WTC11 (cell line): ENCODE results near the gene ST6GALNAC3.

ENCODE experiments used
- CBFB ChIP-seq: sonication (generic); formaldehyde crosslinking; IDR thresholded peaks from 2 replicates; pipeline ENCODE4 v1.8.1; 2022; ENCODE audit warnings: mild to moderate bottlenecking, low read depth, missing genetic modification reagents
- CREB1 ChIP-seq: sonication (generic); formaldehyde crosslinking; IDR thresholded peaks from 2 replicates; pipeline ENCODE4 v1.8.0; 2023; ENCODE audit warnings: mild to moderate bottlenecking, missing genetic modification reagents
- ZNF138 ChIP-seq: sonication (generic); formaldehyde crosslinking; conservative IDR thresholded peaks from 2 replicates; pipeline ENCODE4 v1.8.1; 2022; ENCODE audit warnings: mild to moderate bottlenecking, moderate library complexity, missing genetic modification reagents
- TF ChIP-seq, protein P1 (sequence below): sonication (generic); formaldehyde crosslinking; IDR thresholded peaks from 2 replicates; pipeline ENCODE4 v1.8.0; 2022; ENCODE audit warnings: mild to moderate bottlenecking, missing genetic modification reagents
- TF ChIP-seq, protein P2 (sequence below): fragments of 200-600 bp; IDR thresholded peaks from 2 replicates; pipeline ENCODE4 v1.8.0; 2022; ENCODE audit warnings: antibody characterized with exemption

DNA sequence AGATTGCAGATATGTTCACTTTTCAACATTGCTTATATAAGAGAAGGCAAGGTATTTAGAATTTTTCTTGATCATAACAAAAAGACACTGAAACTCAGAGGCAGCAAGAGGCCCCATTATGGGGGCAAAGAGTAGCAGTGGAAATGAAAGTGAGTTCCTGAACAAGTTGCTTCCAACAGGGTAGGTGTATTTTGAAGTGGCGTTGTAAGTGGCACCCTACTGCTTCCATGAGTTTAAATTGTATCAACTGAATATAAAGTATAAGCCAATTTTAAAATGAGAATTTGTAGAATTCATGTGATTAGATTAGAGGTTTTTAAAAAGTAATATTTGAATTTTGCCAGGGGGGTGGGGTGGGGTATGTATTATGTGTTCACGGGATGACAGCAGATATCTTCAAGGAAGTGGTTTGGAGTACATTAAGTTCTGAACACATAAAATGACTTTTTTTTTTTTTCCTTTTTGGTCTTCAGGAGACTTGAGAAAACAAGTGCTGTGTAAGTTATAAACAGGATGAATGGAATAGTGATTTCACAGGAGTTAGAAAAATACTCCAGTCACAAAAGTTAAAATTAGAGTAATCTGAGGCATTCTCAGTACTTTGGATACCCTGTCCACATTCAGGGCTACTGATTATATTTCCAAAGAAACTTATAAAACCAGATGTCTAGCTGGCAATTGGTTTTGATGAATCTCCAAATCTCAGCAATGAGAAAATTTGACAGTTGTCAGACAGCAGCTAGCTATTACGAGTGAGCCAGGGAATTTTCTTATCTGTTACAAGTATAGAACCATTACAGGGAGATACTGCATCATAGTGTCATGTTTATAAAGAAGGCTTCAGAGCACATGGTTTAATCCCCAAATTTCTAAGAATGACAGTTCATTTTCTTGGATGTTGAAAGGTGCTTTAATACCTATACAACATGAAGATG, 182.0 kb downstream of the ST6GALNAC3 start:
- TF ChIP-seq ZNF138 (CRISPR knock-in tag) (no peak), CBFB (no peak), CREB1 (CRISPR knock-in tag) (no peak)
- TF ChIP-seq, protein P1, sequence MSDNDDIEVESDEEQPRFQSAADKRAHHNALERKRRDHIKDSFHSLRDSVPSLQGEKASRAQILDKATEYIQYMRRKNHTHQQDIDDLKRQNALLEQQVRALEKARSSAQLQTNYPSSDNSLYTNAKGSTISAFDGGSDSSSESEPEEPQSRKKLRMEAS (CRISPR knock-in tag), result no peak
- TF ChIP-seq, protein P2, sequence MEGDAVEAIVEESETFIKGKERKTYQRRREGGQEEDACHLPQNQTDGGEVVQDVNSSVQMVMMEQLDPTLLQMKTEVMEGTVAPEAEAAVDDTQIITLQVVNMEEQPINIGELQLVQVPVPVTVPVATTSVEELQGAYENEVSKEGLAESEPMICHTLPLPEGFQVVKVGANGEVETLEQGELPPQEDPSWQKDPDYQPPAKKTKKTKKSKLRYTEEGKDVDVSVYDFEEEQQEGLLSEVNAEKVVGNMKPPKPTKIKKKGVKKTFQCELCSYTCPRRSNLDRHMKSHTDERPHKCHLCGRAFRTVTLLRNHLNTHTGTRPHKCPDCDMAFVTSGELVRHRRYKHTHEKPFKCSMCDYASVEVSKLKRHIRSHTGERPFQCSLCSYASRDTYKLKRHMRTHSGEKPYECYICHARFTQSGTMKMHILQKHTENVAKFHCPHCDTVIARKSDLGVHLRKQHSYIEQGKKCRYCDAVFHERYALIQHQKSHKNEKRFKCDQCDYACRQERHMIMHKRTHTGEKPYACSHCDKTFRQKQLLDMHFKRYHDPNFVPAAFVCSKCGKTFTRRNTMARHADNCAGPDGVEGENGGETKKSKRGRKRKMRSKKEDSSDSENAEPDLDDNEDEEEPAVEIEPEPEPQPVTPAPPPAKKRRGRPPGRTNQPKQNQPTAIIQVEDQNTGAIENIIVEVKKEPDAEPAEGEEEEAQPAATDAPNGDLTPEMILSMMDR, result no peak
